Mammary epithelial cell (primary cell): Measurements from ENCODE around the gene GLB1L.

ENCODE experiments used
- CTCF ChIP-seq, 2 donors: IDR thresholded peaks in 1 of 2; conservative IDR thresholded peaks in 1 of 2; 2 replicates each; pipeline ENCODE4 v1.5.1; 2011 to 2012; ENCODE audit warnings: inconsistent platforms in 2 of 2, low read length in 2 of 2, mild to moderate bottlenecking in 2 of 2, control low read depth in 1 of 2, low read depth in 1 of 2; ENCODE audit not compliant: insufficient read depth in 1 of 2; ENCODE audit errors: extremely low read depth in 1 of 2
- EZH2 ChIP-seq: IDR thresholded peaks from 2 replicates; pipeline ENCODE4 v1.6.1; 2012; ENCODE audit warnings: low read length, inconsistent platforms, borderline replicate concordance

DNA sequence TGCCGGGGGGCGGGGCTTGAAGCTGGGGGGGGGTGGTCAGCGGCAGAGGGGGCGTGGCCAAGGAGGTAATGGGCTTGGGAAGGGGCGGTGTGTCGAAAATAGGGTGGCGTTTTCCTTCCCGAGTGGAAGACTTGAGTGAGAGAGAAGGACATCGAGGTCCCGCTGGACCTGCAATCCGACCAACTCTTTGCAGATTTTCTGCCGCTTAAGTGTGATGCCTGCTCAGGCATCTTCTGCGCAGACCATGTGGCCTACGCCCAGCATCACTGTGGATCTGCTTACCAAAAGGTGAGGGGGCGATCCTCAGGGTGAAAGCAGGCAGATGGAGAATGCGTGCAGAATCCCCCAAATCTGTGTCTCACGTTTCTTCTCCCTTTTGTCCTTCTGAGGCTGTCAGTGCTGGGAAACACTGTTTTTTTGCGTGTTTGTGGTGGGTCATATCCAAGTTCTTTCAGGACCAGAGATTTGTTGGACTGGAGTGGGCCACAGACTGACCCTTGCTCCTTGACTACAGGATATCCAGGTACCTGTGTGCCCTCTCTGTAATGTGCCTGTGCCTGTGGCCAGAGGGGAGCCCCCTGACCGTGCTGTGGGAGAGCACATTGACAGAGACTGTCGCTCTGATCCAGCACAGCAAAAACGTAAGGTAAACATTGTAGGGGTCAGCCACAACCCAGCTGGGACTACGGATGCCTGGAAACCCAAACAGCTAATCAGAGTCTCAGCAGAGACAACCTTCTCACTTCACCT is 37.9 kb downstream of the GLB1L start:
- TF ChIP-seq CTCF (conservative IDR thresholded peaks at IDR 0.05 in 1 of 2, IDR thresholded peaks at IDR 0.05 in 1 of 2; ENCODE audit: extremely low read depth in 1 of 2, insufficient read depth in 1 of 2, low read depth in 1 of 2, low read length in 2 of 2) (no peak), EZH2 (no peak)
